Astrocyte (in vitro differentiated cells and primary cell): ENCODE measurements around the gene AGTRAP.

Experiments
- CTCF ChIP-seq: IDR thresholded peaks from 2 replicates; pipeline ENCODE4 v1.5.1; 2011; ENCODE audit warnings: low read depth, mild to moderate bottlenecking, inconsistent platforms, low read length, moderate library complexity; ENCODE audit not compliant: insufficient read depth
- EZH2 ChIP-seq: IDR thresholded peaks from 2 replicates; pipeline ENCODE4 v1.6.1; 2012; ENCODE audit warnings: mild to moderate bottlenecking, low read length, inconsistent platforms; ENCODE audit not compliant: insufficient read depth

GRCh38 chr1:11749996-11750395 is 14.1 kb downstream of the AGTRAP start:
- TF ChIP-seq CTCF (no peak), EZH2 (no peak)
